ENCODE results near the gene SULF2.

Gene SULF2

DNA sequence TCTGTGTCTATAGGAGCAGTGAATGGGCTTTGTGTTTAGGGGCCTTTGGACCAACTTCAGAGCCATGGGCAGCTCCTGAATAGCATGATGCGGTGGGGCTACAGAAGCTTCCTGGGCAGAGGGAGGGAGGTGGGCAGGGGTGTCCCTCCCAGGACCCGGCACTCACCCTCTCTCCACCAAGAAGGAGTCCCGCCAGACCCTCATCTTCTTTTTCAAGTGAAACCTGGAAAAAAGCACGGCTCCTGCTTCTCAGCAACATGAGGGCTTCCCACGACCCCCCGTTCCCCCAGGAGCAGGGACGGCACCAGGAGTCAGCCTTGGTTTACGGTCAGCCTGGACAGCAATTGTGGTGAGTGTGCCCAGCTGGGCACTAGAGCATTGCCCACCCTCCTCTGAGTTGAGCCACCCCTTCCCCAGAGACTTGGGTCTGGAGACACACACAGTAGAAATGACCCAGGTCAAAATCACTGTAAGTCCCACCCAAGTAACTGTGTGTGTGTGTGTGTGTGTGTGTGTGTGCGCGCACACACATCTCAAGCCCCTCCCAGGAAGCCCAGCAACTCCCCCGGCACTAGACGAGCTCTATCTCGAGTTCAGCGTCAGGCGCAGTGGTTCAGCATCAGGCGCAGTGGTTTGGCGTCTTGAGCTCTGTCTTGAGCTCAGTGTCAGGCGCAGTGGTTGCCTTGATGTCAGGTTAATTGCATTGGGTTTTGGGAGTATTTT lies 108.2 kb downstream of the SULF2 start:
- Histone ChIP-seq H2AFZ (ENCODE audit: low read length) (no peak overlapping the region), H3K9me2 (replicated peaks; ENCODE audit: low read depth, low read length) (no peaks in the 10 kb centered on the region), H3K79me2 (ENCODE audit: insufficient read depth, low read length) (no peaks in the 10 kb centered on the region), H3K36me3 (ENCODE audit: insufficient read depth, low read length) (no peaks in the 10 kb centered on the region), H3K9me3 (ENCODE audit: insufficient read depth, low read depth, low read length) (no peaks in the 10 kb centered on the region), H4K20me1 (ENCODE audit: insufficient read depth, low read length, poor library complexity, severe bottlenecking) (no peaks in the 10 kb centered on the region), H3K4me1 (ENCODE audit: insufficient read depth, low read length, poor library complexity, severe bottlenecking) (no peaks in the 10 kb centered on the region), H3F3A (ENCODE audit: low read depth) (no peaks in the 10 kb centered on the region), H3K27me3 (ENCODE audit: insufficient read depth, low read length, poor library complexity, severe bottlenecking) (no peaks in the 10 kb centered on the region), H3K4me3 (ENCODE audit: low read length, poor library complexity, severe bottlenecking) (no peak overlapping the region), H3K4me2 (ENCODE audit: low read depth, low read length, poor library complexity, severe bottlenecking) (no peak overlapping the region), H3K9ac (ENCODE audit: low read depth, low read length, poor library complexity, severe bottlenecking) (no peak overlapping the region)
- TF ChIP-seq, protein P1, sequence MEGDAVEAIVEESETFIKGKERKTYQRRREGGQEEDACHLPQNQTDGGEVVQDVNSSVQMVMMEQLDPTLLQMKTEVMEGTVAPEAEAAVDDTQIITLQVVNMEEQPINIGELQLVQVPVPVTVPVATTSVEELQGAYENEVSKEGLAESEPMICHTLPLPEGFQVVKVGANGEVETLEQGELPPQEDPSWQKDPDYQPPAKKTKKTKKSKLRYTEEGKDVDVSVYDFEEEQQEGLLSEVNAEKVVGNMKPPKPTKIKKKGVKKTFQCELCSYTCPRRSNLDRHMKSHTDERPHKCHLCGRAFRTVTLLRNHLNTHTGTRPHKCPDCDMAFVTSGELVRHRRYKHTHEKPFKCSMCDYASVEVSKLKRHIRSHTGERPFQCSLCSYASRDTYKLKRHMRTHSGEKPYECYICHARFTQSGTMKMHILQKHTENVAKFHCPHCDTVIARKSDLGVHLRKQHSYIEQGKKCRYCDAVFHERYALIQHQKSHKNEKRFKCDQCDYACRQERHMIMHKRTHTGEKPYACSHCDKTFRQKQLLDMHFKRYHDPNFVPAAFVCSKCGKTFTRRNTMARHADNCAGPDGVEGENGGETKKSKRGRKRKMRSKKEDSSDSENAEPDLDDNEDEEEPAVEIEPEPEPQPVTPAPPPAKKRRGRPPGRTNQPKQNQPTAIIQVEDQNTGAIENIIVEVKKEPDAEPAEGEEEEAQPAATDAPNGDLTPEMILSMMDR (conservative IDR thresholded peaks at IDR 0.05; ENCODE audit: low read length), result no peak
- TF ChIP-seq EZH2phosphoT487 (IDR thresholded peaks at IDR 0.05; ENCODE audit: borderline replicate concordance), result no peak

DNA sequence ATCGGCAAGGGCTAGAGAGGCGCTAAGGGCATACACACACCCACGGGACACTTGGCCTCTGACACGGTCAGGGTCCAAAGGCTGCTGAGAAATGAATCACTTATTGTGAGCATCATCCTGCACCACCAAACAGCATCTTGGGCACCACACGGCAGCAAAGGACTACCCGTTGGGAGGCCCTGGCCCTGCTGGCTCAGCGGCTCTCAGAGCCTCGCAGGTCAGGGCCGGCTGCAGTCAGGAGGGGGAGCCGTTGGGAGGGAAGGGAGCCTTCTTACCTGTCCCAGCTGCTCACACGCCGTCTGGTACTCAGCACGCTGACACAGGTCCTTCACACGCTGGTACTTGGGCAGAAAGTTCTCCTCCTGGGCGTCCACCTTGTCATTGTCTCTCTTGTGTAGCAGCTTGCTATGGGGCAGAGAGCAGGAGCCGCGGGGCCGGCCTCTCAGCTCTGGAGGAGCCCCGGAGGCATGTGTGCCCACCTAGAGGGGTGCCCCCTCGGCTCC lies 109.0 kb downstream of the SULF2 start:
- Histone ChIP-seq H2AFZ (ENCODE audit: low read length) (no peak overlapping the region), H3F3A (ENCODE audit: low read depth) (no peaks in the 10 kb centered on the region), H3K4me1 (ENCODE audit: insufficient read depth, low read length, poor library complexity, severe bottlenecking) (no peaks in the 10 kb centered on the region), H3K79me2 (ENCODE audit: insufficient read depth, low read length) (no peaks in the 10 kb centered on the region), H3K4me2 (ENCODE audit: low read depth, low read length, poor library complexity, severe bottlenecking) (no peak overlapping the region), H3K9me3 (ENCODE audit: insufficient read depth, low read depth, low read length) (no peaks in the 10 kb centered on the region), H3K9ac (ENCODE audit: low read depth, low read length, poor library complexity, severe bottlenecking) (no peak overlapping the region), H4K20me1 (ENCODE audit: insufficient read depth, low read length, poor library complexity, severe bottlenecking) (no peaks in the 10 kb centered on the region), H3K36me3 (ENCODE audit: insufficient read depth, low read length) (no peaks in the 10 kb centered on the region), H3K4me3 (ENCODE audit: low read length, poor library complexity, severe bottlenecking) (no peak overlapping the region), H3K27me3 (ENCODE audit: insufficient read depth, low read length, poor library complexity, severe bottlenecking) (no peaks in the 10 kb centered on the region), H3K9me2 (replicated peaks; ENCODE audit: low read depth, low read length) (no peaks in the 10 kb centered on the region)
- TF ChIP-seq, protein P1 (conservative IDR thresholded peaks at IDR 0.05; ENCODE audit: low read length), result no peak
- TF ChIP-seq EZH2phosphoT487 (IDR thresholded peaks at IDR 0.05; ENCODE audit: borderline replicate concordance), result no peak

GRCh38 chr20:47675190-47676142 lies 109.8 kb downstream of the SULF2 start:
- Histone ChIP-seq H3K4me2 (ENCODE audit: low read depth, low read length, poor library complexity, severe bottlenecking) (no peak overlapping the region), H2AFZ (ENCODE audit: low read length) (no peak overlapping the region), H3K9ac (ENCODE audit: low read depth, low read length, poor library complexity, severe bottlenecking) (no peak overlapping the region), H3F3A (ENCODE audit: low read depth) (no peaks in the 10 kb centered on the region), H3K4me3 (ENCODE audit: low read length, poor library complexity, severe bottlenecking) (no peak overlapping the region), H3K9me3 (ENCODE audit: insufficient read depth, low read depth, low read length) (no peaks in the 10 kb centered on the region), H3K36me3 (ENCODE audit: insufficient read depth, low read length) (no peaks in the 10 kb centered on the region), H3K4me1 (ENCODE audit: insufficient read depth, low read length, poor library complexity, severe bottlenecking) (no peaks in the 10 kb centered on the region), H4K20me1 (ENCODE audit: insufficient read depth, low read length, poor library complexity, severe bottlenecking) (no peaks in the 10 kb centered on the region), H3K9me2 (replicated peaks; ENCODE audit: low read depth, low read length) (no peaks in the 10 kb centered on the region), H3K27me3 (ENCODE audit: insufficient read depth, low read length, poor library complexity, severe bottlenecking) (no peaks in the 10 kb centered on the region), H3K79me2 (ENCODE audit: insufficient read depth, low read length) (no peaks in the 10 kb centered on the region)
- TF ChIP-seq, protein P1 (conservative IDR thresholded peaks at IDR 0.05; ENCODE audit: low read length), result no peak
- TF ChIP-seq EZH2phosphoT487 (IDR thresholded peaks at IDR 0.05; ENCODE audit: borderline replicate concordance), result no peak
